GM23338 (cell line): ENCODE measurements around the gene UNC5C. TPM values are rescaled to one million over a fixed set of nuclear protein-coding genes. Genes with fewer than 3 reads are reported as not detected.

ENCODE experiments used
- ATAC-seq: fragments of 200-7000 bp; cut with Tn5 transposase; 3 replicates; pipeline ENCODE4 v1.9.1; 2020
- DNase-seq: peaks from one replicate; pipeline ENCODE4 v3.0.0-alpha.2; 2015; ENCODE audit warnings: low spot score
- H2AFZ ChIP-seq: fragments of 200-600 bp; sonication (generic); 2 replicates; pipeline ENCODE4 v1.8.0; 2016; ENCODE audit warnings: antibody characterized with exemption, mild to moderate bottlenecking, moderate library complexity
- H3F3A ChIP-seq: fragments of 200-600 bp; sonication (generic); replicated peaks from 2 replicates; pipeline ENCODE4 v1.8.0; 2017; ENCODE audit warnings: antibody characterized with exemption, mixed run types, low read depth
- H3K27ac ChIP-seq: fragments of 200-600 bp; sonication (generic); 2 replicates; pipeline ENCODE4 v1.6.1; 2016; ENCODE audit warnings: low read depth
- H3K27me3 ChIP-seq: fragments of 200-600 bp; sonication (generic); 2 replicates; pipeline ENCODE4 v1.8.0; 2016; ENCODE audit warnings: mild to moderate bottlenecking, mixed run types, moderate library complexity; ENCODE audit not compliant: insufficient read depth
- H3K36me3 ChIP-seq: fragments of 200-600 bp; sonication (generic); 2 replicates; pipeline ENCODE4 v1.8.0; 2016; ENCODE audit warnings: mild to moderate bottlenecking; ENCODE audit not compliant: insufficient read depth
- H3K4me1 ChIP-seq: fragments of 200-600 bp; sonication (generic); 2 replicates; pipeline ENCODE4 v1.8.0; 2016; ENCODE audit warnings: mild to moderate bottlenecking, moderate library complexity; ENCODE audit not compliant: insufficient read depth
- H3K4me2 ChIP-seq: fragments of 200-600 bp; sonication (generic); 2 replicates; pipeline ENCODE4 v1.7.1; 2017; ENCODE audit warnings: mixed run types
- H3K4me3 ChIP-seq: fragments of 200-600 bp; sonication (generic); 2 replicates; pipeline ENCODE4 v1.6.1; 2016; ENCODE audit warnings: mixed run types
- H3K79me2 ChIP-seq: fragments of 200-600 bp; sonication (generic); replicated peaks from 2 replicates; pipeline ENCODE4 v1.8.0; 2017; ENCODE audit warnings: mild to moderate bottlenecking; ENCODE audit not compliant: insufficient read depth
- H3K9me2 ChIP-seq: fragments of 200-600 bp; sonication (generic); 2 replicates; pipeline ENCODE4 v1.8.0; 2017; ENCODE audit not compliant: insufficient read depth
- H4K20me1 ChIP-seq: fragments of 200-600 bp; sonication (generic); replicated peaks from 2 replicates; pipeline ENCODE4 v1.8.0; 2017; ENCODE audit warnings: mild to moderate bottlenecking; ENCODE audit not compliant: insufficient read depth
- H3K27ac Mint-ChIP-seq: 2 replicates; pipeline ENCODE4 v1.8.0; 2020; ENCODE audit warnings: inconsistent platforms, mild to moderate bottlenecking, moderate library complexity, mixed read lengths
- H3K27me3 Mint-ChIP-seq: 3 replicates; pipeline ENCODE4 v1.8.0; 2022; ENCODE audit warnings: low read depth, mild to moderate bottlenecking, moderate library complexity, mixed read lengths, inconsistent platforms; ENCODE audit not compliant: insufficient read depth, poor library complexity
- H3K36me3 Mint-ChIP-seq: 3 replicates; pipeline ENCODE4 v1.8.0; 2021; ENCODE audit warnings: low read depth, mild to moderate bottlenecking, inconsistent platforms, moderate library complexity, mixed read lengths
- H3K4me1 Mint-ChIP-seq: 3 replicates; pipeline ENCODE4 v1.8.0; 2020; ENCODE audit warnings: mild to moderate bottlenecking, inconsistent platforms, mixed read lengths
- H3K4me3 Mint-ChIP-seq: 3 replicates; pipeline ENCODE4 v1.8.0; 2021; ENCODE audit warnings: moderate library complexity, mild to moderate bottlenecking, inconsistent platforms, mixed read lengths
- H3K9me3 Mint-ChIP-seq: 3 replicates; pipeline ENCODE4 v1.8.0; 2020; ENCODE audit warnings: moderate library complexity, mild to moderate bottlenecking, inconsistent platforms, mixed read lengths
- CREB1 ChIP-seq: fragments of 250-450 bp; sonication (Bioruptor Pico); IDR thresholded peaks from 2 replicates; pipeline ENCODE4 v1.5.0; 2020; ENCODE audit warnings: low read depth, mild to moderate bottlenecking, moderate library complexity
- CTCF ChIP-seq, 2 experiments: fragments of 200-600 bp in 1 of 2; sonication (generic) in 1 of 2; conservative IDR thresholded peaks; 2 replicates each; pipeline versions ENCODE4 v1.5.1 to v1.6.1; 2016 to 2017; ENCODE audit warnings: antibody characterized with exemption in 2 of 2, low read depth in 2 of 2, mild to moderate bottlenecking in 2 of 2, moderate library complexity in 1 of 2
- ETS1 ChIP-seq: IDR thresholded peaks from 2 replicates; pipeline ENCODE4 v1.6.1; 2016; ENCODE audit warnings: antibody characterized with exemption
- EZH2phosphoT487 ChIP-seq: fragments of 200-600 bp; sonication (generic); IDR thresholded peaks from one replicate; pipeline ENCODE4 v1.8.1; 2018; ENCODE audit warnings: antibody characterized with exemption; ENCODE audit not compliant: unreplicated experiment
- JUNB ChIP-seq: IDR thresholded peaks from one replicate; pipeline ENCODE4 v1.6.1; 2016; ENCODE audit warnings: antibody characterized with exemption; ENCODE audit not compliant: unreplicated experiment
- NANOG ChIP-seq: IDR thresholded peaks from 2 replicates; pipeline ENCODE4 v1.6.1; 2016; ENCODE audit warnings: antibody characterized with exemption, borderline replicate concordance
- POLR2AphosphoS5 ChIP-seq: IDR thresholded peaks from 2 replicates; pipeline ENCODE4 v1.6.1; 2016; ENCODE audit warnings: antibody characterized with exemption, low read depth
- REST ChIP-seq: IDR thresholded peaks from one replicate; pipeline ENCODE4 v1.6.1; 2018; ENCODE audit warnings: antibody characterized with exemption; ENCODE audit not compliant: unreplicated experiment
- ZNF114 ChIP-seq: fragments of 250-450 bp; sonication (Bioruptor Pico); IDR thresholded peaks from 2 replicates; pipeline ENCODE4 v1.5.0; 2020; ENCODE audit warnings: mild to moderate bottlenecking, moderate library complexity
- polyA plus RNA-seq: library from polyadenylated mRNA; unstranded; fragments of >200 nt; fragmentation: Nextera tagmentation; extraction: Ambion mirVana; gene quantifications from 2 replicates; pipeline ENCODE4 v1.2.1, GENCODE V29; 2016
- total RNA-seq: library from RNA; depleted of rRNA; stranded (reverse); fragments of >200 nt; shearing (Covaris generic); gene quantifications from 2 replicates; pipeline ENCODE4 v1.2.3, GENCODE V29; 2014

UNC5C gene
- total and polyA plus RNA-seq, 2 experiments from 2014 or later = 0.08 to 0.21 TPM

- H3F3A ChIP-seq = no peaks in the 10 kb centered on the region
- no peaks in the 10 kb centered on the region for H4K20me1 ChIP-seq
- no peak overlapping the region for H3K4me2 ChIP-seq
- no peak for ATAC-seq
- no peaks in the 10 kb centered on the region for H3K4me1 ChIP-seq
- Mint-ChIP-seq H3K27ac (no peak overlapping the region), H3K36me3 (no peaks in the 10 kb centered on the region), H3K4me3 (no peak overlapping the region), H3K9me3 (no peaks in the 10 kb centered on the region), H3K4me1 (no peaks in the 10 kb centered on the region), H3K27me3 (no peaks in the 10 kb centered on the region)
- no peaks in the 10 kb centered on the region for H3K79me2 ChIP-seq
- H3K27ac ChIP-seq = no peak overlapping the region
- H2AFZ ChIP-seq = no peak overlapping the region
- no peak overlapping the region for H3K4me3 ChIP-seq
- DNase-seq = no peak
- no peaks in the 10 kb centered on the region for H3K9me2 ChIP-seq
- H3K36me3 ChIP-seq = no peaks in the 10 kb centered on the region
- TF ChIP-seq ETS1 (no peak), CTCF (conservative IDR thresholded peaks at IDR 0.05; ENCODE audit: low read depth in 2 of 2) (no peak), JUNB (no peak), ZNF114 (CRISPR knock-in tag) (no peak), NANOG (no peak), REST (no peak)
- H3K27me3 ChIP-seq = no peaks in the 10 kb centered on the region
Measured at GRCh38 chr4:95238554-95238953, 310.2 kb downstream of the UNC5C start.

GRCh38 chr4:95232358-95233156 lies 316.2 kb downstream of the UNC5C start:
- no peaks in the 10 kb centered on the region for H3K79me2 ChIP-seq
- no peaks in the 10 kb centered on the region for H4K20me1 ChIP-seq
- H3K4me3 ChIP-seq = no peak overlapping the region
- ATAC-seq = no peak
- H3K9me2 ChIP-seq = no peaks in the 10 kb centered on the region
- no peaks in the 10 kb centered on the region for H3K27me3 ChIP-seq
- H3K4me2 ChIP-seq = no peak overlapping the region
- no peak overlapping the region for H3K27ac ChIP-seq
- no peak for DNase-seq
- TF ChIP-seq EZH2phosphoT487 = no peak
- no peak for TF ChIP-seq POLR2AphosphoS5
- no peak for TF ChIP-seq CREB1 (CRISPR knock-in tag)
- no peak for TF ChIP-seq NANOG
- H2AFZ ChIP-seq = peak overlapping the region; percentile 57; the same call in 1 of the 2 replicates
- no peak overlapping the region for H3K4me3 Mint-ChIP-seq
- H3K9me3 Mint-ChIP-seq = no peaks in the 10 kb centered on the region
- H3K27ac Mint-ChIP-seq = no peak overlapping the region
- no peaks in the 10 kb centered on the region for H3K4me1 Mint-ChIP-seq
- no peaks in the 10 kb centered on the region for H3F3A ChIP-seq
- no peaks in the 10 kb centered on the region for H3K4me1 ChIP-seq
- H3K27me3 Mint-ChIP-seq = no peaks in the 10 kb centered on the region
- H3K36me3 Mint-ChIP-seq = no peaks in the 10 kb centered on the region
- no peaks in the 10 kb centered on the region for H3K36me3 ChIP-seq
